IMR-90 (cell line): ENCODE data around the gene DHRSX.

Experiments
- CEBPB ChIP-seq: IDR thresholded peaks from 2 replicates; pipeline ENCODE4 v1.6.1; 2012; ENCODE audit warnings: low read depth, low read length, improper control_type of control experiment
- NFE2L2 ChIP-seq: fragments of 150-350 bp; IDR thresholded peaks from 2 replicates; pipeline ENCODE4 v1.6.1; 2016; ENCODE audit warnings: low read depth, mild to moderate bottlenecking, low read length
- POLR2A ChIP-seq: IDR thresholded peaks from 2 replicates; pipeline ENCODE4 v1.6.1; 2012; ENCODE audit warnings: mild to moderate bottlenecking, low read depth, low read length
- RAD21 ChIP-seq: IDR thresholded peaks from 2 replicates; pipeline ENCODE4 v1.6.1; 2012; ENCODE audit warnings: low read length, improper control_type of control experiment
- RCOR1 ChIP-seq: IDR thresholded peaks from 2 replicates; pipeline ENCODE4 v1.6.1; 2012; ENCODE audit warnings: mild to moderate bottlenecking, low read length, improper control_type of control experiment; ENCODE audit not compliant: insufficient replicate concordance
- SMC3 ChIP-seq: fragments of 150-350 bp; IDR thresholded peaks from 2 replicates; pipeline ENCODE4 v1.6.1; 2016; ENCODE audit warnings: low read depth, mild to moderate bottlenecking, antibody characterized with exemption, low read length, moderate library complexity
- TF ChIP-seq, protein P1 (sequence below): conservative IDR thresholded peaks from 2 replicates; pipeline ENCODE4 v1.5.1; 2012; ENCODE audit warnings: mild to moderate bottlenecking, low read depth, low read length, improper control_type of control experiment
- TF ChIP-seq, protein P2 (sequence below): fragments of 150-350 bp; IDR thresholded peaks from 2 replicates; pipeline ENCODE4 v1.6.1; 2017; ENCODE audit warnings: mild to moderate bottlenecking, antibody characterized with exemption, low read length, low read depth

DNA sequence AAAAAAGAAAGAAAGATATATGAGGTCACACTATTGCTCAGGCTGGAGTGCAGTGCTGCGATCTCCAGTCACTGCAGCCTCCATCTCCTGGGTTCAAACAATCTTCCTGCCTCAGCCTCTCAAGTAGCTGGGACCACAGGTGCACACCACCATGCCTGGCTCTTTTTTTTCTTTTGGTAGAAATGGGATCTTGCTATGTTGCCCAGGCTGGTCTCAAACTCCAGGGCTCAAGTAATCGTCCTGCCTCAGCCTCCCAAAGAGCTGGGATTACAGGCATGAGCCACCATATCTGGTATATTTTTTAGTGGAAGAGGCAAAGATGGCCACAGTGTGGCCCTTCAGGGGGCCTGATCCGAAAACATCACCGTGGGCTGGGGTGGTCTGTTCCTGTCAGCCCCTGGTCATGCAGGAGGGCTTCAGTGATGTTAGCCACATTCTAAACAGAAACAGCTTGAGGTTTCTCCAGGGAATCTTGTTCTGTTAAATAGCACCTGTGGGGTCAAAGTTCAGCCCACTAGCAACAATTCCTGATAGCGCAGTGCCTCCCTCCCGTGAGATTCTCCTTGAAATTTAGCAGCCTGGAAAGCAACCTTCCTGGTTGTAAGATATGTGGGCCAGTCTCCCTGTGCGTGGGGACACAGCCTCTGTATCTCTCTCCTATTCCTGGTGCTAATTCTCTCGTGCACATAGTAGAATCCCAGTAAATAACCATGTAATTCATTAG is 7.3 kb upstream of the DHRSX start:
- TF ChIP-seq, protein P1, sequence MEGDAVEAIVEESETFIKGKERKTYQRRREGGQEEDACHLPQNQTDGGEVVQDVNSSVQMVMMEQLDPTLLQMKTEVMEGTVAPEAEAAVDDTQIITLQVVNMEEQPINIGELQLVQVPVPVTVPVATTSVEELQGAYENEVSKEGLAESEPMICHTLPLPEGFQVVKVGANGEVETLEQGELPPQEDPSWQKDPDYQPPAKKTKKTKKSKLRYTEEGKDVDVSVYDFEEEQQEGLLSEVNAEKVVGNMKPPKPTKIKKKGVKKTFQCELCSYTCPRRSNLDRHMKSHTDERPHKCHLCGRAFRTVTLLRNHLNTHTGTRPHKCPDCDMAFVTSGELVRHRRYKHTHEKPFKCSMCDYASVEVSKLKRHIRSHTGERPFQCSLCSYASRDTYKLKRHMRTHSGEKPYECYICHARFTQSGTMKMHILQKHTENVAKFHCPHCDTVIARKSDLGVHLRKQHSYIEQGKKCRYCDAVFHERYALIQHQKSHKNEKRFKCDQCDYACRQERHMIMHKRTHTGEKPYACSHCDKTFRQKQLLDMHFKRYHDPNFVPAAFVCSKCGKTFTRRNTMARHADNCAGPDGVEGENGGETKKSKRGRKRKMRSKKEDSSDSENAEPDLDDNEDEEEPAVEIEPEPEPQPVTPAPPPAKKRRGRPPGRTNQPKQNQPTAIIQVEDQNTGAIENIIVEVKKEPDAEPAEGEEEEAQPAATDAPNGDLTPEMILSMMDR: no peak
- TF ChIP-seq CEBPB (no peak), POLR2A (no peak), RAD21 (no peak), SMC3 (no peak), NFE2L2 (no peak), RCOR1 (no peak)
- TF ChIP-seq, protein P2, sequence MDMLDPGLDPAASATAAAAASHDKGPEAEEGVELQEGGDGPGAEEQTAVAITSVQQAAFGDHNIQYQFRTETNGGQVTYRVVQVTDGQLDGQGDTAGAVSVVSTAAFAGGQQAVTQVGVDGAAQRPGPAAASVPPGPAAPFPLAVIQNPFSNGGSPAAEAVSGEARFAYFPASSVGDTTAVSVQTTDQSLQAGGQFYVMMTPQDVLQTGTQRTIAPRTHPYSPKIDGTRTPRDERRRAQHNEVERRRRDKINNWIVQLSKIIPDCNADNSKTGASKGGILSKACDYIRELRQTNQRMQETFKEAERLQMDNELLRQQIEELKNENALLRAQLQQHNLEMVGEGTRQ: no peak
